Hematopoietic multipotent progenitor cell treated with erythropoietin and hydrocortisone succinate and interleukin-3 and kit ligand, for 4 days (in vitro differentiated cells): ENCODE results near the gene ANKS3.

ENCODE experiments used
- DNase-seq: peaks from one replicate; pipeline ENCODE4 v3.0.0-alpha.2; 2015

The ANKS3 gene

DNA sequence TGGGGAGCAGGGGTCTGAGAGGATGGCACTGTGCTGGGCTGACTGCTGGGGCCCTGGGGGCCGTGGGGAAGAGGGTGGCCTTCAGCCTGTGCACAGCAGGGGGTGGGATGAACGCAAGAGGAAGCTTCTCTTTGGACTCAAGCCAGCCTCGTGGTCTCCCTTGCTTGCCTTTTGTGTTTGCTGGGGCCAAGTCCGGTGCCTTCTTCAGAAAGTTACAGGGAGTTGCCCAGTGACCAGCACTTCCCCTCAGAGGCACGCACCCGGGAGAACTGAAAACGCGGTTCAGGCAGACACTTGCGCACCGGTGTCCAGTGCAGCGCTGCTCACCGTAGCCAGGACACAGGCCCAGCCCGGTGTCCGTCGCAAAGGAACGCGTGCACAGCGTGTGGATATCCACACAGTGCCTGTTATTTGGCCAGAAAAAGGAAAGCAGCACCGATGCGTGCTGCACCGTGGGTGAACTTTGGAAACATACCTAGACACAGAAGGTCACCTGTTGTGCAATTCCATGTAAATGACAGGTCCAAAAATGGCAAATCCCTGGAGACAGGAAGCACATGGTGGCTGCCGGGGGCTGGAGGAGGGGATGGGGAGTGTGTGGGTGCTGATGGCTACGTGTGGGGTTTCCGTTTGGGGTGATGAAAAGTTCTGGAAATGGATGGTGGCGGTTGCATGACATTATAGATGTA lies 70.2 kb downstream of the ANKS3 start:
- peak; percentile 94 for DNase-seq

DNA sequence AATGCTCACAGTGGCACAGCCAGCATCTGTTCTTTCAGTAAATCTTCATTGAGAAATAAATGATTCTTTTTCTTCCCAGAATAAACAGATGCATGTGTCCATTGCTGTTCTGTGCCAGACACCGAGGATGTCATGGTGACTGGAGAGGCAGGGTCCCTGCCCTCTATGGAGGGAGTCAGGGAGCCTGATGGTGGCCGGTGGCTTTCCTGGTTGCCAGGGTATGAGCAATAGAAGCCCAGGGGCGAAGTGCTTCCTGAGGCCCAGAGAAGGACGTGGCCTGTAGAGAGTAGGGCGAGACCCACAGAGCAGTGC lies 70.7 kb downstream of the ANKS3 start:
- no peak for DNase-seq

DNA sequence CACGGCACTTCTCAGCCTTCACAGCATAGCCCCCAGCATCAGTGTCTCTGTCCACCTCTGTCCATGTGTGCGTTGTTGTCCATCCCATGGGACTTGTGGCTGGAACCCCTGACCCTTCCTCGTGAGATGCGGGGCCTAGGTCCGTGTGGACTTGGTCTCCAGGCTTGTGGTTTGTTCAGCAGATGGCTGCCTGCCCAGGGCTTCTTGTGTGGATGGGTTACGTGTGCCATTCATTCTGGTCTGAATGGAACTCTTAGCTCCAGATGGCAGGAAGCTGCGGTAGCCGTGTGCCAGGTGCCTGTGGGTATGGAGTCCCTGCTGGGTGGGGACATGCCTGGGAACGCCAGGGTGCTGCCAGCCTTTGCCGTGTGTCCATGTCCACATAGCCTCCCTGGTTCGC lies 72.4 kb downstream of the ANKS3 start:
- peak; percentile 64 for DNase-seq

DNA sequence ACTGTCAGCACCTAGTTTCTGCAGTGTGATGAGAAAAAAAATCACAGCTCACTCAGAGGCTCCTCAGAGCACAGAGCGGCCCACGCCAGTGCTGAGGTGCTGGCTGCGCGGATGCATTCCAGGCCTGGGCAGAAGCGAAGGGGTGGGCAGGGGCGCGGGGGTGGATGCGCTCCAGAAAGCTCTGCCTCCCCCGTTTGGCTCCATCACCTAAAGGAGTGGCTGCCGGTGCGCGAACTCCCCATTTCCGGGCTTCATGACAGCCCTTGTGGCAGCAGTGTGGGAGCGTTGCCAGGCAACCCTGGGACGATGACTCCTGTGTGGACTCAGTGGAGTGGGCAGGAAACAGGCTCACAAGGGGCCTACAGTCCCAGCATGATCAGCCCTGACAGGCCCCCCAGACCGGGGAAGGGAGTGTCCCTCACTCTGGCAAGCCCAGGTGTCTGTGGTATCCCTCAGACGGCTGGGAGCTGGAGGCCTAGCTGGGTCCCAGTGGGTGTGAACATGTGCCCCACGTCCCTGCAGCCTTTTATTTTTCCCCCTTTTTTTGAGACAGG lies 73.5 kb downstream of the ANKS3 start:
- peak; percentile 50 for DNase-seq

DNA sequence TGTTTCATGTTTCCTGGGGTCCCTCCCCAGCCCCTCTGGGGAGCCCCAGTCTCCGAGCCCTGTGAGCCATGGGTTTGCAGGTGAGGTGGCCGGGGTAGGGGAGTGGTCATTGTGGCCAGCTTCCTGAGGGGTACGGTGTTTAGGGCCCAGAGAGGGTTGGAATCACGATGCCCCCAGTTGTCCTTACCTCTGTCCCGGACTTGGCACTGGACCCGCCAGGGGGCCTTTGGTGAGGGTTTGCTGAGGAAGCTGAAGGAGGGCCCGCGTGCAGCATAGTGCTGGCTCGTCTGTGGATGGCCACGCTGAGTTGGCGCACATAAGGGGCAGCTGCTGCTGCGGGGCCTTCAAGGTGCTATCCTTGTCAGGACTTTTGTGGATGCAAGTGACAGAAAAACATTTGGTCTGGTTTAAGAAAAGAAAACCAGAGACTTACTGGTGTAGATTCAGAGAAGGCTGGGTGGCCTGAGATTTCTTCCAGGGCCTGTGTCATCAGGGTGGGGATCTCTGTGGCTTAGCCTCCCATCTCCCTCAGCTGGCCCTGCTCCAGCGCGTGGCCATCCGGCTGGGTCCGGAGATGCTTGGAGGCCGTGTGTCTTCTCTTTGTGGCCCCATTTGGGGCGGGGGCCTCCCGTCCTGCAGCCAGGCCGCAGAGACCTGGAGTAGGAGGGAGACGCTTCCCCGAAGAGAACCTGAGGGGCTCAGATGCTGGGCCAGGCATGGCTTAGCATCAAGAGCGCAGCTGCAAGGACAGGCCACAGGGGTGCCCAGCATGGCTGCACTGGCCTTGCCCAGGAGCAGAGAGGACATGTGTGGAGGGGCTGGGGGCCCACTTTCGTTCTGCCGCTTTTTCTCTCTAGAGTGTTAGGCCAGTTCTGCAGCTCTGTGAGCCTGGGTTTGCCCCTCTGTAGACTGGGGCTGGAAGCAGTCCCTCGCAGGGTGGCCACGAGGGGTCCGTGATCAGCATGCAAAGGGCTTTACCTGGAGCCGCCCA lies 74.4 kb downstream of the ANKS3 start:
- DNase-seq, result no peak

DNA sequence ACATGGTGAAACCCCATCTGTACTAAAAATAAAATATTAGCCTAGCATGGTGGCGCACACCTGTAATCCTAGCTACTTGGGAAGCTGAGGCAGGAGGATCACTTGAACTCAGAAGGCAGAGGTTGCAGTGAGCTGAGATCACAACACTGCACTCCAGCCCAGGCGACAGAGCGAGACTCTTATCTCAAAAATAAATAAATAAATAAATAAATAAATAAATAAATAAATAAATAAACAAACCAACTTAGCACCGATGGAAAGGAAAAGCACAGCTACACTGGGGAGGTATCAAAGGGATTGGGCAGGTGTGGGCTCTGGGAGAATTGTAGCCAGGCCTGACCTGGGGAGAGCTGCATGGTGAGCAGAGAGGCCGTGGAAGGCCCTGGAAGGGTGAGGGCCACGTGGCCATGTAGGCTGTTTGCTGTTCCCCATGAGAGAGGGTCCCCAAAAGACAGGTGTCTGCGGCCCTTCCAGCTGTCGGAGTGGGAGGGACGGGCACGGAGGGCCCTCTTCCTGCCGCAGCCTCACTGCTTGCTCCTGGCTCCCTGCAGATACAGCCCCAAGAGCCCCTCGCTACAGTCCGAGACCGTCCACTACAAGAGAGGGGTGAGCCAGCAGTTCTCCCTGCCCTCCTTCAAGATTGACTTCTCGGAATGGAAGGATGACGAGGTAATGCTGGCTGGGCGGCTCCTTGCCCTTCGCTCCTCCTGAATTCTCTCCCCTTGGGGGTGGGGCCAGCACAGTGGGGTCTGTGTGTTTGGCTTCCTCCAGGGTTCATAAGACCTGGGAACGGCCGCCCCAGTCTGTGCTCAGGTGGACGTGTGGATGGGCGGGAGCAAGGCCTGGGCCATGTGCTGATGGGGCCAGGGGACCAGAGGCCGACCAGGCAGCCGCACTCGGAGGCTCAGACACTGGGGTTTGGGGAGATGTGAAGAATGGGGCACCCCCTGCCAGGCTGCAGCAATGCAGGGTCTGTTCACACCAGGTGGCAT lies 77.1 kb downstream of the ANKS3 start:
- DNase-seq, result no peak

DNA sequence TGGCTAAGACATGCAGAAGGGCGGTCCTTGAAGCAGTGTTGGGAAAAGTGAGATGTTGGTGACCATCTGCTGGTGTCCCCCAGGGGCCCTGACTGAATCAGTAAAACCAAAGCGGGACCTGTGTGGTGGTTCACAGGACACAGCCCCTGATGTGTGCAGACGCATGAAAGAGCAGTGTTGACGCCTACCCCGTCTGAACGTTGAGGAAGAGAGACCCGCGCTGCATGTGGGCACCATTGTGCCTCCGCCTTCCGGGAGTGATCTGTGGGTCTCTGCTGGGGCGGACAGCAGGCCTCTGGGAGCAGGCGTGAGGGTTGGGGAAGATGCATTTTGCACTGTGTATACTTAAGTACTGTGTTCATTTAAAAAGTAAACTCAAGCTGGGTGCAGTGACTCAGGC lies 77.8 kb downstream of the ANKS3 start:
- no peak for DNase-seq

DNA sequence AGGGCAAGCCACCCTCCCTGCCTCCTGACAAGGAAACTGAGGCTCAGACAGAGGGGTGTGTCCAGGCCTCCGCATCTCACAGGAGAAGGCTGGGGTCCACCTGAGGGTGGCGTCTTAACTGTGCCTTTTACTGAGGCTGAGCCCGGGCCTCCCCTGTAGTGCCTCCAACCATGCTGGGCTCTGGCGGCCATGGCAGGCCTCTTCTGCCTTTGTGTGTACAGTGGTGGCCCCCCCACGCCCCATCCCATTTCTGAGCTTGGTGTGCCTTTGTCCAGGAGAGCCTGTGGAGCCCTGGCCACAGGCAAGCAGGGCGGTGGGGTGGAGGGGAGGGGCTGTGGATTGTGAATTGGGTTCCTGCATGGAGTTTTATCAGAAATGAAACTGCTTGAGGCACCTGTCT lies 78.3 kb downstream of the ANKS3 start:
- DNase-seq, result no peak

DNA sequence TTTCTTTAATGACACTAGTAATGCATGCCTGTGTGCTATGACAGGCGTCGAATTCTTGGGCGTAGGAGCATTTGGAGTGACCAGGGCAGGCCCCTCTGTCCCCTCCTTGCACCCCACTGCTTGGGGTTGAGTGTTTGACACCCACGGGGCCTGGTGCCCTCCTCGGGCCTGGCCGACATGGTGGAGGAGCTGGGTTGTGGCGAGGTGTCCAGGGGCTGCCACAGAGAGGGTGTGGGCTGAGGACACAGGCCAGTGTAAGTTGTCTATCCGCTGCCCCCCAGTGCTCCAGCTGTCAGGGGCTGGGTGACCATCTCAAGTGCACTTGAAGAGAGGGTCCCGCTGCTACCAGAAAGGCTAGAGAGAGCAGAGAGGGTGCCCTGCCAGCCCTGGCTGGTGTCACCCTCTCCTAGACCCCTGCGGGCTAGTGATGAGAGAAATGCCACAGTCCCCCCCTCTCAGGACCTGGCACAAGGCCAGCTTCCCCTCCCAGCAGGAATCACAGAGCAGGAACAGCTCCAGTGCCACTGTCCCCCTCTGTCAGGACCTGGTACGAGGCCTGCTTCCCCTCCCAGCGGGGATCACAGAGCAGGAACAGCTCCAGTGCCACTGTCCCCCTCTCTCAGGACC lies 79.0 kb downstream of the ANKS3 start:
- DNase-seq, result no peak

DNA sequence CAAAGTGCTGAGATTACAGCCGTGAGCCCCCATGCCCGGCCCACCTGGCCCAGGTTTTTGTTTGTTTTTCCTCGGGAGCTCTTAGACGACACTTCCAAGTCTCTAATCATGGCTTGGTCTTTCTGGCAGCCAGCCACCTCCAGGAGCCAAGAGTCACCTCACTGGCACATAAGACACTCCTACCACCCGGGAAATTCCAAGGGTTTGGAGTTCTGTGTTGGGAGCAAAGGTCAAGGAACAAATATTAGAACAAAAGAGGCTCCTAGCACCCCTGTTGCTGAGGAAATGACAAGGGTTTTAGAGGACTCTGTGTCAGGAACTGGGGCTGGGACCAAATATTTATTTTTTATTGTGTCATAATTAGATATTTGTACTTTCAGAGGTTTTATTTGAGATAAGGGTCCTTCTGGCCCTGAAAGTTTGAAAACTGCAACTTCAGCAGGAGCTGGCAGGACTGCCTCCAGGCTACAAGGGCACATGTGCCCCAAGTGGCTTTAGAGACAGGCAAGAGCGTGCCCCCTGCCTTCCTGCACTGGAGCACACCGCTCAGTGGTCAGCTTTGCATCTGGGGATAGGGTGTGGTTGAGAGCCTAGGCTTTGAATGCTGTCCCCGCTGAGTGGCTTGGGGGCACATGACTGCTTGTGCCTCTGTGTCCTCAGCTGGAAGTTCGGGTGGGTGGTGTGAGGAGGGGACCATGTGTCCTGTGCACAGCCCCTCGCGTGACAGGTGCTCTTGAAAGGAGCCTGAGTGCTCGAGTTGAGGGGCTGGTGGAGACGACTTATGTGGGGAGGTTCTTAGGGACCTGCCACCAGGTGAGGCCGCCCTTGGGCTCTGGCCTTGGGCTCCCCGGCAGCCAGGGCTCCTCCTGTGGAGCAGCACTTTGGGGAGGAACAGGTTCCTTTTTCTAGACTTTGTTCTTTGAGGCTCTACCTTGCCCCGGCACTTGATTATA lies 79.8 kb downstream of the ANKS3 start:
- DNase-seq, result no peak

DNA sequence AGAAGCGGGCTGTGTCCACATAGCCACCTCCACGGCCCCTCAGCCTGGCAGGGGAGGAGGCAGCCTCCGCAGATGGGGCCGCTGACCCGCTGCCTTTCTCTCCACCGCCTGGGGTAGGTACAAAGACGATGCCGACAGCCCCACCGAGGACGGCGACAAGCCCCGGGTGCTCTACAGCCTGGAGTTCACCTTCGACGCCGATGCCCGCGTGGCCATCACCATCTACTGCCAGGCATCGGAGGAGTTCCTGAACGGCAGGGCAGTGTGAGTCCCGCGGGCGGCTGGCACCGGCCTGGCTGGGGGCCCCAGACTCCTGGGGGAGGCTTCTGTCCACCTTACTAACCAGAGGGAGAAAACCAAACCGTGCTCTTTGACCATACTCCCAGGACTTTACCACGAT lies 81.5 kb downstream of the ANKS3 start:
- DNase-seq, result no peak

DNA sequence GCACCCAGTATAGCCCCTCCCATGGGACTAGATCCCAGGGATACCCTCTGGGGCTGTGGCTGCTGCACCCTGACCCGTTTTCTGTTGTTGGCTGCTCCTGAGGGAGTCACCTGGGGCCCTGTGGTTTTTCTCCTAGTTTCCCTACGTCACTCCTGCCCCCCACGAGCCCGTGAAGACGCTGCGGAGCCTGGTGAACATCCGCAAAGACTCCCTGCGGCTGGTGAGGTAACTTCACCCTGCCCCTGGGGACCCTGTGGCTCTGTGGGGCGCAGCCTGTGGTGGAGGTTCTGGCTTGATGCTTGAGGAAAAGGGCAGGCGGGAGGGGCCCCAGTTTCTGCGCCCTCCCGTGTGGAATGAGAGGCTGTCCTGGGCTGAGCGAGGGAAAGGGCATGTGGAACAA lies 82.2 kb downstream of the ANKS3 start:
- DNase-seq, result no peak

DNA sequence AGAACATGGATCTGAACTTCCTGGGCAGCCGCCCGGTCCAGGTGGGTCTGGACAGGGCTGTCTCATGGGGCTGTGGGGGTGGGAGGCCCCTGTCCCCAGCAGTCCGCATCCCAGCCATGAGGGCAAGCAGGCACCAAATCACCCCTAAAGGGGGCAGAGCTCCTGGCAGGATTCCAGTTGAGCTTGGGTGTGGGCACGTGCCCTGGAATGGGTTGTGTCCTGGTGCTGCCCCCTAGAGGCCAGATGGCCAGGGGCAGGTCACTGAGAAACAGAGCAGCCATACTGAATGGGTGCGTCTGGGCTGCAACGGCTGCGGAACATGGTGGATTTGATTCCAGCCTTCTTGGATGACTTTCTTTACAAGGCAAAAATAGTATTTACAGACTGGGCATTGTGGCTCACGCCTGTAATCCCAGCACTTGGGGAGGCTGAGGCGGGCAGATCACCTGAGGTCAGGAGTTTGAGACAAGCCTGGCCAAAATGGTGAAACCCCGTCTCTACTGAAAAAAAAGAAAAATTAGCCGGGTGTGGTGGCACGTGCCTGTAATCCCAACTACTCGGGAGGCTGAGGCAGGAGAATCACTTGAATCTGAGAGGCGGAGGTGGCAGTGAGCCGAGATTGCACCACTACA lies 83.5 kb downstream of the ANKS3 start:
- DNase-seq, result peak; percentile 94

DNA sequence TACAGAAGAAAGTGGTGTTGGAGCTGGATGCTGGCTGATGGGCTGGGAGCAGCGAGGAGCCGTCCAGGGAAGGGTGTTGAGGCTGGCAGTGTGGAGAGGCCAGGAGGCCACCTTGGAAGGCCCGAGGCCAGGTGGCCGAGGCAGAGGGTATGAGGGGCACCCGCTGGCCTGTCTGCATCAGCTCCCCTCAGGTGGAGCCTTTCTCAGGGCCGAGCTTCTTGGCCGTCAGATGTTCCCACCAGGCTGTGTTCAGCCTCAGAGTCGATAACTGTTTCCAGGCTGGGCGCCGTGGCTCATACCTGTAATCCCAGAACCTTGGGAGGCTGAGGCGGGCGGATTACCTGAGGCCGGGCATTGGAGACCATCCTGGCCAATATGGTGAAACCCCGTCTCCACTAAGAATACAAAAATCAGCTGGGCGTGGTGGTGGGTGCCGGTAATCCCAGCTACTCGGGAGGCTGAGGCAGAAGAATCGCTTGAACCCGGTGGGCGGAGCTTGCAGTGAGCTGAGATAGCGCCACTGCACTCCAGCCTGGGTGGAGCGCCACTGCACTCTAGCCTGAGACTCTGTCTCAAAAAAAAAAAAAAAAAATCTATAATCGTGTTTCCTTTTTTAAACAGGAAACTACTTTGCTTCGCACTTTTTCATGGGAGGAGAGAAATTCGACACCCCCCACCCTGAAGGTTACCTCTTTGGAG lies 84.2 kb downstream of the ANKS3 start:
- peak; percentile 54 for DNase-seq

DNA sequence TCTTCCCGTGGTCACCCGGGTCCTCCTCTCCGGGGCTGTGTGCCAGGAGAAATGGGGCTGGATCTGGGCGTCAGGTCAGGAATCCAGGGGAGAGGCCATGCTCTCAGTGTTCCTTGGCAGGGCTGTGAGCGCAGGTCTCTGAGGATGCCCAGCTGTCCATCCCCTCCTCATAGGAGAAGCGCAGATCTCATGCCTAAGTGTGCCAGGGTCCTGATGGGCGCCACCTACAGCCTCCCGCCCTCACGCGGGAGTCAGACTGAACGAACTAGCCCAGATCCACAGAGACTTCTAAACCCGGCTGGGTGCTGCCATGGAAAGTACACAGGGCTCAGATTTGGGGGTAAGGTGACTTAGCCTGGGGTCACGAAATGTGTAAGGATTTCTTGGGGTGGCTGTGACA lies 85.2 kb downstream of the ANKS3 start:
- peak; percentile 41 for DNase-seq

DNA sequence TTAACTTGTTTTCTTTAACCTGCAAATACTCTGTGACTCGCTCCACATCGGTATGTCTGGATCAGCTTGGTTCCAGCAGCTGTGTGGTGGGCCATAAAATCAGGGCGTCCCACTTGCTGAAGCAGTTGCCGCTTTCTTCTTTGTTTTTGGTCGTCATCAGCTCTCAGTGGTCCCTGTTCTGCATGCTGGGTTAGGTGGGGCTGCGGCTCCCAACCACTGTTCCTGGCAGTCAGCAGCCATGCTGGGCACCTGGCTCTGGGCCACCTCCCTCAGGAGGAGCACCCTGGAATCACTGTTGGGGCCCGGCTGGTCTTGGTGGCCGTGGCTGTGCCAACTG lies 86.5 kb downstream of the ANKS3 start:
- no peak for DNase-seq

DNA sequence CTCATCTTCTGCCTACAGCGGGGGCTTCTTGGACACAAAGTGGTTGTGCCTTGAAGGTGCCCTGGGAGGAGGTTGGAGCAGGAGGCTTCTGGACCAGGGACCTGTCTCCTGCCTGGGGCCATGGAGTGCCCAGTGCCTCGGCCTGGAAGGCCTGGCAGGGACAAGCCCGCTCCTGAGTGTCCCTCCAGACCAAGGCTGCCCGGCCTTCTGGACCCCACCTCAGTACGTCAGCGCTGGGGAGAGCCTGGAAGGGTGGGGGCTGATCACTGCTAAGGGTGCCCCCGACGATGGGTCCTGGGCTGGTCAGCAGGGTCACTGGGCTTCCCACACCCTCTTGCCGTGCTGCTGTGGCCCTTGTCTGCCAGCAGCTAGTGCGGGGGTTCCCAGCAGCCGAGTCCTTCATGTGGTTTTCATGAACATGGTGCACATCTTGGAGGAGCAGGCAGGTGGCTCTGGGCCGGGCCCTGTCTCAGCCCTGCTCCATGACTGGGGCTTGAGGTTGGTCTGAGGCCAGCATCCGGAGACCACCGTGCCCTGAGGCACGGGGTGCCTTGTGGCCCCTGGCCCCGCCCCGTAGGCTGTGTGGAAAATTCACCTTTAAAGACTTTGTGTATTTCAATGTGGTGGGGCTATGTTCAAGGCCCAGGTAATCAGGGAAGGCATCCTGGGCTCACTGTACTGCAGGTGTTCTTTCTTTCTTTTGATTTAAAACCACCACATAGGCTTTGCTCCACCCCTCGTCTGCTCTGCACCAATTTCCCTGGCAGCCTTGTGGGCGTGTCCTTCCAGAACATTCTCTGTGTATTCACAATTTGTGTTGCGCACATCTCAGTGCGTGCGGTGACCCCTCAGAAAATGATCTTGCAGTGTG lies 87.1 kb downstream of the ANKS3 start:
- no peak for DNase-seq
